K562 (cell line): ENCODE results near the gene CORO6. TPM values are rescaled to one million over a fixed set of nuclear protein-coding genes. Genes with fewer than 3 reads are reported as not detected.

Source experiments
- ARID4B ChIP-seq: sonication (generic); formaldehyde crosslinking; IDR thresholded peaks from 2 replicates; pipeline ENCODE4 v1.8.0; 2022; ENCODE audit warnings: mild to moderate bottlenecking, missing genetic modification reagents
- CBX5 ChIP-seq: IDR thresholded peaks from 2 replicates; pipeline ENCODE4 v1.6.1; 2014; ENCODE audit warnings: low read depth, borderline replicate concordance
- CTCFL ChIP-seq: IDR thresholded peaks from 2 replicates; pipeline ENCODE4 v1.6.1; 2011; ENCODE audit warnings: borderline replicate concordance, low read depth, mild to moderate bottlenecking, moderate library complexity, low read length; ENCODE audit not compliant: insufficient read depth, poor library complexity, severe bottlenecking
- DNMT1 ChIP-seq: fragments of 450-650 bp; IDR thresholded peaks from 2 replicates; pipeline ENCODE4 v1.6.1; 2016; ENCODE audit warnings: antibody characterized with exemption, mild to moderate bottlenecking
- E2F4 ChIP-seq: sonication (generic); formaldehyde crosslinking; IDR thresholded peaks from 2 replicates; pipeline ENCODE4 v1.8.0; 2022; ENCODE audit warnings: mild to moderate bottlenecking, low read depth, missing genetic modification reagents
- E4F1 ChIP-seq: fragments of 250-450 bp; sonication (Bioruptor Pico); IDR thresholded peaks from 2 replicates; pipeline ENCODE4 v1.5.0; 2021; ENCODE audit warnings: mild to moderate bottlenecking, borderline replicate concordance
- EZH2 ChIP-seq: IDR thresholded peaks from 2 replicates; pipeline ENCODE4 v1.6.1; 2012; ENCODE audit warnings: low read depth, mild to moderate bottlenecking, inconsistent platforms, low read length, borderline replicate concordance
- MYNN ChIP-seq, 2 experiments: sonication (generic); formaldehyde crosslinking in 1 of 2; IDR thresholded peaks; 2 replicates each; pipeline versions ENCODE4 v1.5.0 to v1.6.1; 2016 to 2020; ENCODE audit warnings: antibody characterized with exemption in 1 of 2, missing genetic modification reagents in 1 of 2
- NCOA2 ChIP-seq, 2 experiments: fragments of 450-650 bp; IDR thresholded peaks; 2 replicates each; pipeline ENCODE4 v1.6.1; 2018; ENCODE audit warnings: mild to moderate bottlenecking in 2 of 2, moderate library complexity in 1 of 2; ENCODE audit not compliant: partially characterized antibody in 2 of 2
- NCOA6 ChIP-seq: fragments of 450-650 bp; IDR thresholded peaks from 2 replicates; pipeline ENCODE4 v1.6.1; 2017; ENCODE audit warnings: mild to moderate bottlenecking
- PCBP1 ChIP-seq: fragments of 200-400 bp; formaldehyde crosslinking; IDR thresholded peaks from 2 replicates; pipeline ENCODE4 v1.6.1; 2018; ENCODE audit warnings: mild to moderate bottlenecking, low read depth, low read length; ENCODE audit not compliant: poor library complexity, severe bottlenecking
- SRF ChIP-seq, 2 experiments: fragments of 250-450, 450-650 bp in 1 of 2; sonication (Bioruptor Pico) in 1 of 2; sonication (generic) in 1 of 2; formaldehyde crosslinking; IDR thresholded peaks; 2 replicates each; pipeline versions ENCODE4 v1.5.0 to v1.5.1; 2020 to 2022; ENCODE audit warnings: mild to moderate bottlenecking in 1 of 2, missing genetic modification reagents in 1 of 2
- SUPT5H ChIP-seq: fragments of 450-650 bp; IDR thresholded peaks from 2 replicates; pipeline ENCODE4 v1.6.1; 2016
- polyA plus RNA-seq, 8 experiments: library from polyadenylated mRNA; depleted of rRNA in 4 of 8; stranded (reverse) in 5 of 8; unstranded in 3 of 8; fragments of >200 nt; fragmentation: Nextera tagmentation in 2 of 8; fragmentation: Illumina TruSeq in 1 of 8; extraction: Ambion mirVana in 2 of 8; extraction: Trizol in 1 of 8; gene quantifications; 2 replicates each; pipeline versions ENCODE4 v1.2.1 to v1.2.3, GENCODE V29; 2011 to 2014; ENCODE audit warnings: inconsistent platforms in 1 of 8, missing spikeins in 1 of 8
- total RNA-seq, 7 experiments: library from RNA; depleted of rRNA in 6 of 7; stranded (reverse); fragments of >200 nt in 6 of 7; fragmentation: Illumina TruSeq in 2 of 7; extraction: Trizol in 2 of 7; gene quantifications; 2 replicates each; pipeline versions ENCODE4 v1.2.1 to v1.2.3, GENCODE V29; 2011 to 2021; ENCODE audit warnings: low replicate concordance in 1 of 7

Gene CORO6
- total and polyA plus RNA-seq, 9 of the 15 experiments (the other 6 are each of a cell fraction or from before 2014, with no cell fraction given) = 0.04 to 11.9 (median 2.4) TPM

GRCh38 chr17:29593591-29594518 lies 28.9 kb downstream of the CORO6 start (continued):
- TF ChIP-seq NCOA2 (IDR thresholded peaks at IDR 0.05; ENCODE audit: partially characterized antibody in 2 of 2) (no peak), DNMT1 (no peak), E2F4 (CRISPR knock-in tag) (peak; percentile 79), CBX5 (no peak), EZH2 (no peak), CTCFL (peak; percentile 73), MYNN (IDR thresholded peaks at IDR 0.05) (no peak), MYNN (CRISPR knock-in tag; IDR thresholded peaks at IDR 0.05) (peak; percentile 85), NCOA6 (peak; percentile 87), SUPT5H (no peak), E4F1 (no peak), ARID4B (peak; percentile 99), SRF (CRISPR knock-in tag; IDR thresholded peaks at IDR 0.05) (peak in 1 of 2 experiments; percentile 63; a peak in 2 of 4 replicates), PCBP1 (peak; percentile 42)
